Hepatocyte (in vitro differentiated cells): ENCODE data around the gene CHAMP1. TPM values are rescaled to one million over a fixed set of nuclear protein-coding genes. Genes with fewer than 3 reads are reported as not detected.

ENCODE experiments used
- DNase-seq: peaks from one replicate; pipeline ENCODE4 v3.0.0-alpha.2; 2016; ENCODE audit warnings: low spot score
- H2AFZ ChIP-seq: fragments of 200-600 bp; sonication (generic); 2 replicates; pipeline ENCODE4 v1.6.0; 2016; ENCODE audit warnings: antibody characterized with exemption, mild to moderate bottlenecking
- H3K27ac ChIP-seq: fragments of 200-600 bp; sonication (generic); 2 replicates; pipeline ENCODE4 v1.5.1; 2016; ENCODE audit warnings: mild to moderate bottlenecking
- H3K27me3 ChIP-seq: fragments of 200-600 bp; sonication (generic); 2 replicates; pipeline ENCODE4 v1.6.1; 2016
- H3K36me3 ChIP-seq: fragments of 200-600 bp; sonication (generic); replicated peaks from 2 replicates; pipeline ENCODE4 v1.5.1; 2016; ENCODE audit warnings: low read depth; ENCODE audit not compliant: insufficient read depth
- H3K4me1 ChIP-seq: fragments of 200-600 bp; sonication (generic); 2 replicates; pipeline ENCODE4 v1.5.1; 2016; ENCODE audit warnings: mild to moderate bottlenecking, moderate library complexity; ENCODE audit not compliant: insufficient read depth
- H3K4me2 ChIP-seq: fragments of 200-600 bp; sonication (generic); 2 replicates; pipeline ENCODE4 v1.6.0; 2016
- H3K4me3 ChIP-seq: fragments of 200-600 bp; sonication (generic); 2 replicates; pipeline ENCODE4 v1.5.1; 2016; ENCODE audit warnings: mild to moderate bottlenecking
- H3K79me2 ChIP-seq: fragments of 200-600 bp; sonication (generic); 2 replicates; pipeline ENCODE4 v1.6.0; 2017; ENCODE audit warnings: mild to moderate bottlenecking
- H3K9me2 ChIP-seq: fragments of 200-600 bp; sonication (generic); replicated peaks from 2 replicates; pipeline ENCODE4 v1.6.0; 2017; ENCODE audit warnings: mild to moderate bottlenecking; ENCODE audit not compliant: insufficient read depth
- H3K9me3 ChIP-seq: fragments of 200-600 bp; sonication (generic); 2 replicates; pipeline ENCODE4 v1.5.1; 2016; ENCODE audit warnings: low read depth, mild to moderate bottlenecking
- H4K20me1 ChIP-seq: fragments of 200-600 bp; sonication (generic); 2 replicates; pipeline ENCODE4 v1.6.0; 2016; ENCODE audit warnings: mild to moderate bottlenecking; ENCODE audit not compliant: insufficient read depth, poor library complexity, severe bottlenecking
- CTCF ChIP-seq: fragments of 200-600 bp; sonication (generic); IDR thresholded peaks from 2 replicates; pipeline ENCODE4 v1.5.1; 2016; ENCODE audit warnings: antibody characterized with exemption, mild to moderate bottlenecking; ENCODE audit not compliant: poor library complexity
- EZH2 ChIP-seq: fragments of 200-600 bp; sonication (generic); IDR thresholded peaks from 2 replicates; pipeline ENCODE4 v1.6.1; 2016; ENCODE audit warnings: antibody characterized with exemption, mild to moderate bottlenecking, borderline replicate concordance
- EZH2phosphoT487 ChIP-seq: fragments of 200-600 bp; sonication (generic); IDR thresholded peaks from one replicate; pipeline ENCODE4 v1.6.1; 2018; ENCODE audit warnings: antibody characterized with exemption, mild to moderate bottlenecking, low read depth, moderate library complexity; ENCODE audit not compliant: unreplicated experiment, severe bottlenecking
- WGBS: methylation state at CpG from one replicate; pipeline ENCODE4 v1.1.6; 2016; ENCODE audit warnings: low lambda C conversion rate; ENCODE audit errors: missing lambda C conversion rate; 5-methylcytosine and 5-hydroxymethylcytosine counted together
- polyA plus RNA-seq: library from polyadenylated mRNA; unstranded; fragments of >200 nt; fragmentation: Nextera tagmentation; extraction: Ambion mirVana; gene quantifications from 2 replicates; pipeline ENCODE4 v1.2.1, GENCODE V29; 2016
- total RNA-seq: library from RNA; depleted of rRNA; stranded (reverse); fragments of >200 nt; gene quantifications from 2 replicates; pipeline ENCODE4 v1.2.3, GENCODE V29; 2014

Gene CHAMP1
- total and polyA plus RNA-seq, 2 experiments from 2014 or later: 6.6 to 12.8 TPM

- H3K27ac ChIP-seq: no peak overlapping the region
- no peaks in the 10 kb centered on the region for H3K27me3 ChIP-seq
- peaks cover 17% of the 10 kb centered on the region for H3K79me2 ChIP-seq
- no peaks in the 10 kb centered on the region for H3K9me2 ChIP-seq
- H2AFZ ChIP-seq: no peak overlapping the region
- H3K36me3 ChIP-seq: no peaks in the 10 kb centered on the region
- no peaks in the 10 kb centered on the region for H3K9me3 ChIP-seq
- H3K4me3 ChIP-seq: no peak overlapping the region
- peaks cover 15% of the 10 kb centered on the region for H4K20me1 ChIP-seq
- H3K4me2 ChIP-seq: no peak overlapping the region
- peaks cover 9% of the 10 kb centered on the region for H3K4me1 ChIP-seq
- TF ChIP-seq EZH2 (no peak), CTCF (no peak), EZH2phosphoT487 (no peak)
- no peak for DNase-seq
These were observed 2.9 kb upstream of the CHAMP1 start for GRCh38 chr13:114311387-114311786.

DNA sequence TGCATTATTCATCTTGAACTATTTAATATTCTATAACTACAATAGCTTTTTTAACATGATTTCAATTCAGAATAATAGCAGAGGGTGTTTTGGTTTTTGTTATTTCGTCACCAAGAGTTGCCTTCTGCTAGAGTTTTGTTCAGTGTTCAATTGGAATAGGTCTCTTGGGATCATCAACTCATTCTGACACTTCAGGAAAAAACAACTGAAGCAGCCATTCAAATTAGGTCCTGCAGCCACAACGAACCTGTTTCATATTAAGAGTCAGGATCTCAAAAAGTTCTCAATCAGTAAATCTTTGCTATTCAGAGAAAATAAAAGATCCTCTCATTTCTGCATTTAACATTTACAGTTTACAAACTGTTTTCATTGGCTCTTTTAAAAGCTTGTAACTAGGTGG is 2.4 kb upstream of the CHAMP1 start:
- Histone ChIP-seq H3K79me2 (peaks cover 22% of the 10 kb centered on the region), H3K9me3 (no peaks in the 10 kb centered on the region), H3K27ac (no peak overlapping the region), H3K4me1 (peaks cover 9% of the 10 kb centered on the region), H3K36me3 (no peaks in the 10 kb centered on the region), H3K4me3 (no peak overlapping the region), H2AFZ (no peak overlapping the region), H3K4me2 (no peak overlapping the region), H3K27me3 (no peaks in the 10 kb centered on the region), H3K9me2 (no peaks in the 10 kb centered on the region), H4K20me1 (peaks cover 19% of the 10 kb centered on the region)
- no peak for DNase-seq
- TF ChIP-seq CTCF (no peak), EZH2phosphoT487 (no peak), EZH2 (no peak)
- WGBS: 78% methylated on average over 2 of the region's 2 CpGs

- Histone ChIP-seq H3K36me3 (no peaks in the 10 kb centered on the region), H3K4me2 (peak overlapping the region; percentile 84), H3K79me2 (peaks cover 36% of the 10 kb centered on the region), H2AFZ (peak overlapping the region; percentile 89), H3K4me3 (peak overlapping the region; percentile 44), H3K9me2 (no peaks in the 10 kb centered on the region), H3K9me3 (no peaks in the 10 kb centered on the region), H3K27ac (peak overlapping the region; percentile 97), H3K27me3 (no peaks in the 10 kb centered on the region), H4K20me1 (peaks cover 27% of the 10 kb centered on the region), H3K4me1 (peaks cover 10% of the 10 kb centered on the region)
- WGBS: 95% methylated on average over 17 of the region's 17 CpGs
- TF ChIP-seq CTCF: no peak
- no peak for TF ChIP-seq EZH2
- no peak for DNase-seq
These were observed 1.0 kb upstream of the CHAMP1 start for GRCh38 chr13:114313061-114313860.
